ENCODE results near the gene ILKAP.
A peak's percentile ranks its signal among the peaks of the same experiment; 100 is the strongest.

Gene ILKAP

DNA sequence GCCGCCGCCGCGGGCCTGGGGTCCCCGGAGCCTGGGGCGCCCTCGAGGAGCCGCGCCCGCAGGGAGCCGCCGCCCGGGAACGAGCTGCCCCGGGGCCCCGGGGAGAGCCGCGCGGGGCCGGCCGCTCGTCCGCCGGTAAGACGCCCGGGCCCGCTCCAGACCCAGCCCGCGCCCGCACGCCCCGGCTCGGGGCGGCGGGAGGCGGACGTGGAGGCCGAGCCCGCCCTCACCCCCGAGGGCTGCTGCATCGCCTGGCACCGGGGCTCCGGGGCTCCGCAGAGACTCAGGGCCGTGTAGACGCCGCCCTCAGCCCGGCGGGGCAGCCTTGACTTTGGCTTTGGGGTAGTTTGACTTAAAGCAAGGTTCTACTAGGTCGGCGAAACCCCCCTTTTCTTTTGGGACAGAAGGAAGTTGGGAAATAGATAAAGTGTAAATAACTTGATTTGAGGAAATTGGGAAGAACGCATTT lies 44.4 kb downstream of the ILKAP start:
- H2AFZ ChIP-seq (ENCODE audit: low read length), result peak overlapping the region; percentile 19; the same call in 1 of the 2 replicates
- no peaks in the 10 kb centered on the region for H3K9me2 ChIP-seq (replicated peaks; ENCODE audit: insufficient read depth, low read length)
- H3K27me3 ChIP-seq (replicated peaks; ENCODE audit: insufficient read depth, low read length), result no peaks in the 10 kb centered on the region
- H4K20me1 ChIP-seq (ENCODE audit: insufficient read depth, low read length), result no peaks in the 10 kb centered on the region
- peak overlapping the region; percentile 75; the same call in 1 of the 2 replicates for H3K4me2 ChIP-seq (ENCODE audit: low read depth, low read length)
- peak overlapping the region; percentile 41; the same call in 1 of the 2 replicates for H3K4me3 ChIP-seq (ENCODE audit: low read length)
- H3K79me2 ChIP-seq (ENCODE audit: low read length), result no peaks in the 10 kb centered on the region
- H3K27ac ChIP-seq (ENCODE audit: low read length), result no peak overlapping the region
- TF ChIP-seq EZH2 (optimal IDR thresholded peaks at IDR 0.05; ENCODE audit: low read depth, low read length) (no peak), EZH2phosphoT487 (IDR thresholded peaks at IDR 0.05; ENCODE audit: low read length) (no peak), CTCF (IDR thresholded peaks at IDR 0.05; ENCODE audit: low read length) (no peak)
- no peaks in the 10 kb centered on the region for H3K36me3 ChIP-seq (replicated peaks; ENCODE audit: insufficient read depth, low read length)
- no peaks in the 10 kb centered on the region for H3F3A ChIP-seq (ENCODE audit: insufficient read depth, low read length)
- DNase-seq, result peak; percentile 18
- H3K9ac ChIP-seq (ENCODE audit: low read length), result no peak overlapping the region
- H3K4me1 ChIP-seq (ENCODE audit: low read length), result no peaks in the 10 kb centered on the region
- H3K9me3 ChIP-seq (replicated peaks; ENCODE audit: insufficient read depth, low read length), result no peaks in the 10 kb centered on the region

- no peak within 1 kb of the TSS for H3K27ac ChIP-seq (ENCODE audit: low read length)
These were observed 44.9 kb downstream of the ILKAP start, which contains the start of gene ERFE for GRCh38 chr2:238158509-238159070. Gene ERFE, plus strand, starts transcription at chr2:238158970. Its CDS starts 38 bp downstream, at chr2:238159008.

GRCh38 chr2:238158018-238158508 lies 45.4 kb downstream of the ILKAP start:
- no peaks in the 10 kb centered on the region for H3K79me2 ChIP-seq (ENCODE audit: low read length)
- no peaks in the 10 kb centered on the region for H3K36me3 ChIP-seq (replicated peaks; ENCODE audit: insufficient read depth, low read length)
- no peaks in the 10 kb centered on the region for H3K9me2 ChIP-seq (replicated peaks; ENCODE audit: insufficient read depth, low read length)
- no peak overlapping the region for H3K4me2 ChIP-seq (ENCODE audit: low read depth, low read length)
- no peak for DNase-seq
- no peak overlapping the region for H2AFZ ChIP-seq (ENCODE audit: low read length)
- no peak for TF ChIP-seq CTCF (IDR thresholded peaks at IDR 0.05; ENCODE audit: low read length)
- no peak for TF ChIP-seq EZH2phosphoT487 (IDR thresholded peaks at IDR 0.05; ENCODE audit: low read length)
- TF ChIP-seq EZH2 (optimal IDR thresholded peaks at IDR 0.05; ENCODE audit: low read depth, low read length), result no peak
- no peak overlapping the region for H3K9ac ChIP-seq (ENCODE audit: low read length)
- H4K20me1 ChIP-seq (ENCODE audit: insufficient read depth, low read length), result no peaks in the 10 kb centered on the region
- no peak overlapping the region for H3K4me3 ChIP-seq (ENCODE audit: low read length)
- H3K4me1 ChIP-seq (ENCODE audit: low read length), result no peaks in the 10 kb centered on the region
- H3F3A ChIP-seq (ENCODE audit: insufficient read depth, low read length), result no peaks in the 10 kb centered on the region
- H3K9me3 ChIP-seq (replicated peaks; ENCODE audit: insufficient read depth, low read length), result no peaks in the 10 kb centered on the region
- no peak overlapping the region for H3K27ac ChIP-seq (ENCODE audit: low read length)
- H3K27me3 ChIP-seq (replicated peaks; ENCODE audit: insufficient read depth, low read length), result no peaks in the 10 kb centered on the region

More at GRCh38 chr2:238158509-238159070, 44.9 kb downstream of the ILKAP start, which contains the start of gene ERFE:
- no peaks in the 10 kb centered on the region for H3K27me3 ChIP-seq (replicated peaks; ENCODE audit: insufficient read depth, low read length)
- peak; percentile 56 for DNase-seq
- H3K4me1 ChIP-seq (ENCODE audit: low read length), result no peaks in the 10 kb centered on the region
- peak within 1 kb of the TSS; percentile 75; the same call in 1 of the 2 replicates for H3K4me2 ChIP-seq (ENCODE audit: low read depth, low read length)
- H3K79me2 ChIP-seq (ENCODE audit: low read length), result no peaks in the 10 kb centered on the region
- no peaks in the 10 kb centered on the region for H4K20me1 ChIP-seq (ENCODE audit: insufficient read depth, low read length)
- no peaks in the 10 kb centered on the region for H3K36me3 ChIP-seq (replicated peaks; ENCODE audit: insufficient read depth, low read length)
- H2AFZ ChIP-seq (ENCODE audit: low read length), result peak within 1 kb of the TSS; percentile 19; the same call in 1 of the 2 replicates
- no peak for TF ChIP-seq EZH2 (optimal IDR thresholded peaks at IDR 0.05; ENCODE audit: low read depth, low read length)
- TF ChIP-seq EZH2phosphoT487 (IDR thresholded peaks at IDR 0.05; ENCODE audit: low read length), result no peak
- no peak; the same call in 1 of the 2 replicates for TF ChIP-seq CTCF (IDR thresholded peaks at IDR 0.05; ENCODE audit: low read length)
- H3K9me2 ChIP-seq (replicated peaks; ENCODE audit: insufficient read depth, low read length), result no peaks in the 10 kb centered on the region
- H3F3A ChIP-seq (ENCODE audit: insufficient read depth, low read length), result no peaks in the 10 kb centered on the region
- peak within 1 kb of the TSS; percentile 41; the same call in 1 of the 2 replicates for H3K4me3 ChIP-seq (ENCODE audit: low read length)
- H3K9ac ChIP-seq (ENCODE audit: low read length), result no peak within 1 kb of the TSS
- H3K9me3 ChIP-seq (replicated peaks; ENCODE audit: insufficient read depth, low read length), result no peaks in the 10 kb centered on the region

Measured in MM.1S (cell line).